ENCODE data around the gene GTPBP4.
A peak's percentile ranks its signal among the peaks of the same experiment; 100 is the strongest.
"Not testable (repeated sequence)": the region's sequence is repeated elsewhere in the genome, so short reads cannot be mapped to it uniquely, and the experiment has no call there.

The GTPBP4 gene

DNA sequence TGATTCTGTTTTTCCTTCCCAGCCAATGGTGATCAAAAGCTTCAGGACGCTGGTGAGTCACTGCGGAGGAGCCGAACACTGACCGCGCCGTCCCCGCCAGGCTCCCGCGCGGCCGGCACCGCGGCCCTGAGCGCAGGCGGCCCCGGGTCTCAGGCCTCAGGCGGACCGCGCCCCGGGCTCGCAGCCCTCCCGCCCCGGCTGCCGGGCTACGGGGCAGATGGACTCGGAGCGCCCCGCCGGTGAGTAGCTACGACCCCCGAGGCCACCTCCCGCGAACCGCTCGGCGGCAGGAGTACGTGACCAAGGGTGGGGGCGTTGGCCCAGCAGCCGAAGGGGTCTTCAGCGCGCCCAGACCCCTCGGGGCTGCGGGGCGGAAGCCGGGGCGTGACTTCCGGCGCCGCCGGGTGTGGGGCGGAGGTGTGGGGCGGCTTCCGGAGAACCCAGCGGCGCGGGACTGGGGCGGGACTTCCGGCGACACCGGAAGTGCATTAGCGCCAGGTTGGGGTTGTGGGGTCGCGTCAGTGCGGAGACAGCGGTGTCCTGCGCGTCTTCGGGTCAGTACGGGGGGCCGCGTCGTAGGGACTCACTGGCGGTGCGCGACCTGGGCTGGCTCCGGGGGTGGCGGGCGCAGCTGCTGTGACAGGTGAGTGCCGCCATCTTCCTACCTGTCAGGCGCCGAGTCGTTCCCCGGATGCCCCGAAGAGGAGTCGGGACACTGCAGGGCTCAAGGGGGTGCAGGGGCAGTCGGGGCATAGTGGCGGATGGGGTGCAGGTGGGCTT, 68.3 kb downstream of the GTPBP4 start, which contains the start of gene WDR37:
Gene WDR37 (plus strand): TSS at position 60 of the 780 bp plus-strand sequence. CDS start 15,771 bp downstream, outside the sequence.
- peak; percentile 78 for DNase-seq (ENCODE audit: low read depth in 2 of 2)

GRCh38 chr10:1057106-1057657, 68.9 kb downstream of the GTPBP4 start:
- no peak for DNase-seq (ENCODE audit: low read depth in 2 of 2)

DNA sequence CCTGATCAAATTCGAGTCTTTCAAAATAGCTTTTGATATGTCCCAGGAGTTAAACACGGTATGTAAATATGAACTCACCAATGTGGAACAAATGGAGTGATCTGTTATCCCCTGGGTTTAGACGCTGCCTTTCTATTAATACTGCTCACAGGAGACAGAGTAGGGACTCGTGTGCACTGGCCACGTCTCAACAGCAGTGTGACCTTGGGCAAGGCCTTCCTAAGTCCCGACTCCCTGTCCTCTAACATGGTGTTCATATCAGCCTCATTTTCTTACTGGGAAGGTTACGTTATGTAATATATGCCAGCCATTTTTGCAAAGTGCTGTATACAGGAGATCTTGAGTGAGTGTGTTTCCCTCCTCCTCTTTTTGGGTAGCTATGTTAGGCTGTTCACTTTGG, 69.8 kb downstream of the GTPBP4 start:
- DNase-seq (ENCODE audit: low read depth in 2 of 2) = no peak

- no peak for DNase-seq (ENCODE audit: low read depth in 2 of 2)
Observed at GRCh38 chr10:1059902-1060301, 71.7 kb downstream of the GTPBP4 start.

- no peak for DNase-seq (ENCODE audit: low read depth in 2 of 2)
Observed at GRCh38 chr10:1061930-1062774, 73.9 kb downstream of the GTPBP4 start.

DNA sequence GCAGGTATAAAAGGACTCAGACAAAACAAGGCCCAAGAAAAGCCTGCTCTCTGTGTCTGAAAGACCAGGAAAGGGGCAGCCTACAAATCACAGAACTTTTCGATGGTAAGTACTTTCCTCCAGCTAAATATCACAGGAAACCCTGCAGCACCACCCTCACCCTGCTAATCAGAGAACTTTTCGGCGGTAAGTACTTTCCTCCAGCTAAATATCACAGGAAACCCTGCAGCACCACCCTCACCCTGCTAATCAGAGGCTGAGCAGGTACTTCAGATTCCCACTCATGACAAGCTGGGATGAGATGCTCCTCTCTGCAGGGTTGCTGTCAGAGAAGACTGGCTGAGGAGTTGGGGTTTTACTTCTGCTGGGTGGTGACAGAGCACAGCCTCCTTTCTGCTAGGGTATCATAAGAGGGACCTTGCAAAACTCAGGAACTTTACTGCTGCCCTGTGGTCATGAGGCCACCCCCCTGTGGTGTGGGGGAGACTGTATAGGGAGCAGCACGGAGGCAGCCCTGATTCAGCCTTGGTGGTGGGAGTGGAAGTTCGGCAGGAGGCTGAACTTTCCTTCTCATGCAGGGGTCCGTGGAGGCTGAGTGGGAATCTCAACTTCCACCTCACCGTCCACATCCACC, 75.1 kb downstream of the GTPBP4 start:
- DNase-seq (ENCODE audit: low read depth in 2 of 2) = no peak

- DNase-seq (ENCODE audit: low read depth in 2 of 2) = no peak
Observed at GRCh38 chr10:1064964-1065247, 76.7 kb downstream of the GTPBP4 start.

- not testable (repeated sequence) for DNase-seq (ENCODE audit: low read depth in 2 of 2)
Observed at GRCh38 chr10:1066734-1067133, 78.5 kb downstream of the GTPBP4 start.

- DNase-seq (ENCODE audit: low read depth in 2 of 2) = no peak
Observed at GRCh38 chr10:1068380-1069361, 80.4 kb downstream of the GTPBP4 start.
